Measurements from ENCODE around the gene CHST11.

The CHST11 gene

DNA sequence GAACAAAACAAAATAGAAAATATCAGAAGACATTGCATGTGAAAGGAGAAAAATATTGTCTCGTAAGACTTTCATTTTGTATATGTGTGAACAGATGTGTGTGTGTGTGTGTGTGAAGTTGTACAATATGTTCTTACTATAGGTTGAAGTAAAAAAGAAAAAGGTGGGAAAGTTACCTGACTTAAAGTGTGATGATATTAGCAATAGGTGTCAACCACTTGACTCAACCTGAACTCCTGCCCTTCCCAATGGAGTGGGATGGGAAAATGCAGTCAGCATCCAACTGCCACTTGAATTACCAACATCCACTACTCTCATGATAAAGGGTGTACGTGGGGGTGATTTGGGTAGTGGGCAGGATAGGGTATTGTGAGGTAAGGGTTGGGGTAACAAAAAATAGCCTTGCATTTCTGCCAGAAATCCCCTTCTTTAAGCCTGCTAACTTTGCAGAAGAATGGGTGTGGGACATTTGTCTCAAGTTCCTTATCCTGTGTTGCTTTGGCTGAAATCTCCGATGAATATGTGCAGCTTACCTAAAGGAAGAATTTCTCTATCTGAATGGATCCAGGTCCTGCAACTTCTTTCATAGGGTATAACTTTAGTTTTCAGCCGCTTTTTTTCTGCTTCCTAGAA is 181.6 kb downstream of the CHST11 start:
- no peak for DNase-seq

DNA sequence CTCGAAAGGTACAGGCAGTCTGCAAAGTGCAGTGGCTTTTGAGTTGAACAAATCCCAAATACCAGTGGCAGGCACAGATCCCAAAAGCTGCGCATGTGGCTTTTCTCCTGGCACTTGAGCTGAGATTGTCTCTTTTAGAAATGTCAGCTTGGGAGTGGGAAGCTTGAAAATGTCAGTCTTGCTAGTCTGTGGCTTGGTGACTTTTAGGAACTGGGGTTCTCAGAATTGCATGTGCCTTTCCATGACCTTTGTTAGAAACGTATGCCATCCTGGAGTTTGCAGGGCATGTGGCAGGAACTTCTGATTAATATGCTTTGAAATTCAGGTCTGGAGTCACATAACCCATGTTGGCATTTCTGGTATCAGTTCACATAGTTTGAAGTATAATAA is 182.1 kb downstream of the CHST11 start:
- DNase-seq, result no peak

DNA sequence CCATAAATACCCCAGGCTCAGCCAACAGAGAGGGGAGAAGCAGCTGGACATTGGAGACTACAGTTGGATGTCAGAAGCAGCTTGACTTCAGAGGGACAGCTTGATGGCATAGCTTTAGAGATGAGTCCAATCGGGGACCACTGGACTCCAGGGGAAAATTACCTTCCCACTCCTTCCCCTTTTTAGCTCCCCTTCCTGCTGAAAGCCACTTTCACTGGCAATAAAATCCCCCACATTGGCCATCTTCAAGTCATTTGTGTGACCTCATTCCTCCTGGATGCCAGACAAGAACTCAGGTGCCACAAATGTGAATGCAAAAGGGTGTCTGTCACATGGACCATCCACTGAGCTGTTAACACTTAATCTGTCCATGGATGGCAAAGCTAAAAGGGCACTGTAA is 184.2 kb downstream of the CHST11 start:
- no peak for DNase-seq

DNA sequence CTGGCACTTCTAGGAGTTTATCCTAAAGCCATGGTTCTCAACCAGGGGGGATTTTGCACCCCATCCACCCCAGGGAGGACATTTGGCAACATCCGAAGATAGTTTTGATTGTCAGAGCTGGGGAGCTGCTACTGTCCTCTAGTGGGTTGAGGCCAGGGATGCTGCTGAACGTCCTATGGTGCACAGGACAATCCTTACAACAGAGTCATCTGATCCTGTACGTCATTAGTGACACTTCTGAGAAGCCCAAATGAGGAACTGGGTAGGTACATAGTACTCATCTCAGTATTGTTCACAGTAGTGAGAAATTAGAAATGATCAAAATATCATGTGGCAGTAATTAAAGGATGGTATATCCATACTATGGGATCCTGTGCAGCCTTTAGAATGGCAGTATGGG is 185.1 kb downstream of the CHST11 start:
- no peak for DNase-seq

DNA sequence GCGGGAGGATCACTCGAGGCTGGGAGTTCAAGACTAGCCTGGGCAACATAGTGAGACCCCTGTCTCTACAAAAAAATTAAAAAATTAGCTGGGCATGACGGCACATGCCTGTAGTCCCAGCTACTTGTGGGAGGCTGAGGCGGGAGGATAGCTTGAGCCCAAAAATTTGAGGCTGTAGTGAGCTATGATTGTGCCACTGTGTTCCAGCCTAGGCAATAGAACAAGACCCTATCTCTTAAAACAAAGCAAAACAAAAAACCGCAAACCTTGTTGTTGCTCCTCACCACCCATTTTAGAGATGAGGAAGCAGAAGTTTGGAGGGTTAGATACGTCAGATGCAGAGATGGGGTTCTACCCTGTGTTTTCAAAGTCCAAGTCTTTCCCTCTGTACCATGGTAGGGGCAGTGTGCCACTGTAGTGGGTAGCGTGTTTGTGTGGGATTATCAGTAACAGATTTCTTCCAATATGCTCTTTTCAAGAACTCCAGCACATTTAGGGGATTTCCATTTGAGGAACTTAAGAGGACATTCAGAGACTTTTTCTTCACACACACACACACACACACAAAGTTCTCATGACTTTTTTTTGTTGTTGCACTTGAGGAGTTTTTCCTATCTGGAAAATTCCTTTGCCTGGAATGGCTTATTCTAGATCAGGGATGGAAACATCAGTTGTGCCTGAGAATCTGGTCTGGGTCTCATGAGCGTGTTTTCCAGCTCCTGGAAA is 186.5 kb downstream of the CHST11 start:
- no peak for DNase-seq

DNA sequence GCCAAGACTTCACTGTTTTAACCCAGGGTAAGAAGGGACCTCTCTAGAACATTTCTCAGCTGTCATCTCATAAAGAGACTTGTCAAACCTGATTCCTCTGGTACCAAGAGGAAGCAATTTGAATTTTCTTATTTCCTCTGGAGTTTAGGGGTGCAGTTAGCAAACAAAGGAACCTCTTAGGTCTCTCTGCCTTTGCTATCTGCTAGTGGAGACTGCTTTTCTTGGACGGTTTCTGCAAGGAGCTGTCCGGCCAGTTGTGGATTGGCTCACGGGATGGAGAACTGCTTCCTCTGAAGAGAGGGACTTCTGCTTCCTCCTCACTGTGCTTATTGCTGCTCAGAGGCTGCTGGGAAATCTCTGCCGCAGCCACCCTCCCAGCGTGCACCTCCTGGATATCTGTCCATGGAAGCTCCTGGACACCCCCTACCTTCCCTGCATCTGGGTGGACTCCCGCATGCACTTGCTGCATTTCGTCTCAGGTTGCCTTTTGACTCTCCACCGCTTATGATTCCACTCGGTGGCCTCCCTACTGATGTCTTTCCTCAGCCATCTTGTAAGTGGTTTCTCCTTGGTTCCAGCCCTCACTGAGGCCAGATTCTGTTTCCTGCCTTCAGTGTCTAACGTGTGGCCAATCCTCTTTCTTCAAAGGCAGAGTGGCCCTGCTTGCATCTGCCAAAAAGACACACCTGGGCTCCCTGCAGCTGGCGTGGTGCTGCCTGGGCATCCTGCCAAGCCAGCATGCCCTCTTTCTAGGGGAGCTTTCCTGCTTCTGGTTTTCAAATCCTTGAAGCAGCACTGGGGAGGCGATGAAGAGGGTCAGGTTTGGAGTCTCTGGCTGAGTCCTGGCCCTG is 187.3 kb downstream of the CHST11 start:
- DNase-seq, result peak; percentile 92

DNA sequence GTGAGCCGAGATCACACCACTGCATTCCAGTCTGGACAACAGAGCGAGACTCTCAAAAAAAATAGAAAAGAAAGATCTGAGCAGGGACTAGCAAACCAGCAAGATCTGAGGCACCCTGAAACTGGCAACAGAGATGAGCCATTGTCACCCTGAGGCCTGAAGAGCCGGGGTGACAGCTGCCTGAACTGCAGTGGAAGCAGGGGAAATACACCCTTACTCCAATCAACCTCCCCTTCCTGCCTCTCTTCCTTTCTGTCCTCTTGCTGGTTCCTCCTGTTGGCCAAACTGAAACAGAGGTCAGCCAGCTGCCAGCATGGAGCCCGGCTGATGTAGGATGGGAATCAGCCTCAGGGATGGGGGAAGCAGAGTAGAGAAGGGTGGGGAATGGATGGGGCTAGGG is 192.0 kb downstream of the CHST11 start:
- DNase-seq, result no peak

DNA sequence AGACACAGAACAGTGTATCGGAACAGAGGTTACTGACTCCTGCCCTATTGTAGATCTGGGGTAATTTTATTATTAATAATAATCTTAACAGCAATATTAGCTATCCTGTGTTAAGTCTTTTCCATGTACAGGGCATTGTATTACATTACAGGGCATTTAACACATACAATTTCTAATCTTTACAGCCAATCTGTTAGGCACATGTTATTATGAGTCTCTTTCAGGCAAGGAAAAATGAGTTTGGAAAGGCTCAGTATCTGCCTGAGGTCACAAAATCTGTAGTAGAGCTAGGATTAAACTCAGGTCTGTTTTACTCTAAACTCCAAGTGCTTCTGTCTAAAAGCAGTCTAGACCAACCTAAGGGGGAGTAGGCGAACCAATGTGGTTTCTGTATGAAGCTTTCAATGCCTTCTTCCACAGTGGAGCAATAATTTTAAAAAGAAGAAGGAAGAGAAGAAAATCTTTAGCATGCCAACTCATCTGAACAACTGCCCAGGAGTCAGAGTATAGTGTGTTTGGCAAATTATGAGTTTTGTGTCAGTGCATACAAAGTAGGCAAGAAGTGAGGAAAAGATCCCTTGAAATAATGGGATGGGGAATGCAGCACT is 192.6 kb downstream of the CHST11 start:
- DNase-seq, result no peak

DNA sequence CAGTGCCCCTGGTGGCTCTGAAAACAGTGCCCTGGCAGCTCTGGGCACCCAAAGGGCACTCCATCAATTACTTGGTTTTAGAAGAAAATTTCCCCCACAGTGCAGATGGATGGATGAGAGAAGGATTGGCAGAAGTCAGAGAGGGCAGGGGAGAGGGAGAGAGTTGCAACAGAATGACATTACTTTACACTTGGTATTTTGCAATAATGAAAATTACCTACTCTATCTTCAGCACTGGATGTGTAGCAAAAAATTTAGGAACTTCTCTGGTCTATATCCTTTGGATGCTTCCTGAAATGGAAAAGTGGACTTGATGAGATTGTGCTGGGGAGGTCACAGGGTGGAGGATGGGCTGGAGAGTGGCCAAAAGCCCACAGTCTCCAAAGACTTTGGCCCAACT is 193.2 kb downstream of the CHST11 start:
- DNase-seq, result no peak

DNA sequence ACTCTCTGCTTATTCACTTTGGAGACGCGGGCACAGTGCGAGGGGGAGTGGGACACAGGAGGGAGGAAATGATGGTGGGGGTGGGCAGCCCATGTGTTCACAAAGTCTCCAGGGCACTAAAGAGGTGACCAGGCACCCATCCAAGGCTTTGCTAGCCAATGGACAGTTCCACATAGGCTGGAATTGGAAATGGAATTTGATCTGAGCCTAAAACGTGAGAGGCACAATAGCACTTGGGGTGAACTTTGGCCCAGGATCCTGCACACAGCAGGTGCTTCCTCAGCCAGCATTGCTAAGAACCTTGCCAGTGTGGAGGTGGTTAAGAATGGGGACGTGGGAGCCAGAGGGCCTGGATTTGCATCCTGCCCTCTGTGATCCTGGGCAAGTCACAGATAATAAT is 193.8 kb downstream of the CHST11 start:
- DNase-seq, result no peak

DNA sequence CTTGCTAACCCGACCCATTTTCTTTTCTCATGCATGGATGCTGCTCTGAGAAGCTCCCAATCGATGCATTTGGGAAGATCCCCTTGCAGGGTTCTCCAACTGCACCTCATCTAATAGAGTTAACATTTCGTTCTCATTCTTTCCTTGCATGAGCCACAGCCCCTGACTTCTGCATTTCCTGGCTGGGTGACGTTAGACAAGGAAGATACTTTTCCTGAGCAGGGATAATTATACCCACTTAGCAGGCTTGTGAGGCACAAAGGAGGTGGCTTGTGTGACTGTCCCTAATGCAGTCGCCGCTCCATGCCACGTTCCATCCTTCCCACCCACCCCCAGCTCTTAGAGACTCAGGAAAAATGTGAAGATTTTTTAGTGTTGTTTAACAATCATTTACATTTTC is 195.1 kb downstream of the CHST11 start:
- DNase-seq, result peak; percentile 71

DNA sequence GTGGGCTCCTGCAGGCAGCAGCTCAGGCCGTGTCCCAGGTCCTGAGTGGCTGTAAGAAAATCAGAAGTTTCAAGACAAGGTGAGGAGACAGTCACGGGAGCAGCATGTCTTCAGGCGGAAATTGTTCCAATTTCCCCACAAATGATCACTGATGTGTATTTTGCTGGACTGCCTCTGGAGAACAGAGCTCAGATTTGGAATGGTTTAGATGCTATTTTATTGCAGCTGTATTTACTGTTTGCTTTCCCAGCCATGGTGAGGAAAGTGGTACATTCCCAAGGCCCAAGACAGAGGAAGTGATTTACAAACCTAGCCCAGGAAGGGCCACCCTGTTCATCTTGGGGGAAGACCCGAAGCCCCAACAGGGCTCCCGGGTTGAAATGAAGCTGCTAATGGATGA is 195.6 kb downstream of the CHST11 start:
- DNase-seq, result no peak

DNA sequence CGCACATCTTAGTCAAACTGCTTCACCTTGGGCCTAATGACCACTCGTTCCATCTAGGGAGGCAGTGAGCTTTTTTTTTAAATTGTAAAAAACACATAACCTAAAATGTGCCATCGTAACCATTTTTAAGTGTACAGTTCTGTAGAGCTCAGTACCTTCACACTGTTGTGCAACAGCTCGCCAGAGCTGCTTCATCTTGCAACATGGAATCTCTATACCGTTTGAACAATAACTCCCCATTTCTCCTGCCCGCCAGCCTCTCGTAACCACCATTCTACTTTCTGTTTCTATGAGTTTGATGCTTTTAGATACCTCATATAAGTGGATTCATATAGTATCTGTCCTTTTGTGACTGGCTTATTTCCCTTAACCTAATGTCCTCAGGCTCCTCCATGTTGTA is 196.2 kb downstream of the CHST11 start:
- DNase-seq, result no peak

DNA sequence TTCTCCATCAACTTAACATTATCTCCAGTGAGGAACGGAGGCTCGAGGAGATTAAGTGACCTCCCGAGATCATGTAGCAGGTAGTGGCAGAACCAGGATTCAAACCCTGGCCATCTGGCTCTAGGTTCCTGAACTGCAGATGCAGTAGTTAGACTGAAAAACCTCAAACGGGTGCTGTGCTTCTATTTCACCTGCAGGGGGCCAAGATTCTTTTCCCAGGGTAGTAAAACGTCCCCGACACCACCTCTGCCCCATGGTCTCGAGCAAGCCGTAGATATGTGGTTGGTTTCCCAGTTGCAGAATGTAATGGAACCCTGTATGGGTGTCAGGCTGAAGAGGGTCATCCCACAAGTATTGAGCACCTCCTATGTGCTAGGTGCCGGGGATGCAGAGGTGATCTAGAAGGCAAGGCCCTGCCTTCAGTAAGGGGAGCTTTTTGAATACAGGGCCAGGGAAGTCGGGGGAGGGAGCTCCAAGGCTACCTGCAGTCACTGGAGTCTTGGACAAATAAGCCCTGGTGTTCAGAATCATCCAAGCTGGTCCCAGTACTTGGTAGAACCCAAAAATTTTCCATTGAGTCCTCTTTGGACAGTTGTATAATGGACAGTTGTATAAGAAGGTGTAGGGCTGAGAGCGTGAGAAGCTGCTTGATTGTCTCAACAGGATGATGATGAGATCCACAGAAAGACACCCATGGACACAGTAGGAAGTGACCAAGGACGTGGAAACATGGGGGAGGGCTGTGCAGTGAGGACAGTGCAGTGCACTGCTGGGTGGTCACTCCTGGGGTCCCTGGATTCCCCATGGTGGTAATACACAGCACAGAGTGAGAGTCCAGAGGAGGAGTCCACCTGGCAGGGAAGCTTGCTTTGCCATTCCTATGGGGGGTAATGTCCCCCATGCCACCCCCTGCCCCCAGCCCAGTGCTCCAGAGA is 197.2 kb downstream of the CHST11 start:
- no peak for DNase-seq

DNA sequence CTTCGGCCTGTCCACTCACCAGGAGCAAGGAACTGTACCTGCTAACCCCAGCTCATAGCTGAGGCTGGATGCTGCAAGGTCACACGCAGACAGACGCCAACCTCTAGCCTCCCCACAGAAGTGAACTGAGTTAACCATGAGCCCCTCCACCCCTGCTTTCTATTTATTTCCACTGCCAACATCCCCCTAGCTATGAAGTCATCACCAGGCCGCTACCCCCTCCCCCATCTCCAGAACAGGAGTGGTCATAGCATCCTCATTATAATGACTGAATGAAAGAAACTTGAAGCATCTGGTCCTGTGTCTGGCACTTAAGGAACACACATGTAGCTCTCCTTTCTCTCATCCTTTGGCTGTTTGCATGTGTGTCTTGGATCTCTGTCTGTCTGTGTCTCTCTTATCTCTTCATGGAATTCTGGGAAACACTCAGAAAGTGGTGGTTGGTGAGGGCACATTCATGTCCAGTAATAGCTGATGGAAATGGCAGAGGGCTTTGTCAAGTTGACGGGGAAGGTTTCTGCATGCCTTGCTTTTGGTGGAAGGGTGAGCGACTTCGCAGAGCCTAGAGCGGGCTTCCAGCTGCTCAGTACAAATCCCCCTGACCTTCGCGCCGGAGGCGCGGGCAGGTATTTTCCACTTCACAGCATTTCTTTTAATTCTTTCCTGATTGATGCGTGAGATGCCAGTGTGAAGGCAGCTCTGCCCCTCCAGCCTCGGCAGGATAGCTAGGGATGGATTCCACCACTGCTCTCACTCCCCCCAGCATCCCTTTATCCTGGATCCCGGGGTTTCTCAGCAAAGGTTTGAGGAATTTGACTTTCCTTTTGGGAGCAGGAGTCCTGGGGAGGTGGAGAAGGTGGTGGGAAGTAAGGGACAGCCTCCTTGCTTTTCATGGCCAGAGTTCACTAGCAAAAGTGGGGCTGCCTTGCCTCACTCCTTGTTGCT is 198.2 kb downstream of the CHST11 start:
- no peak for DNase-seq

DNA sequence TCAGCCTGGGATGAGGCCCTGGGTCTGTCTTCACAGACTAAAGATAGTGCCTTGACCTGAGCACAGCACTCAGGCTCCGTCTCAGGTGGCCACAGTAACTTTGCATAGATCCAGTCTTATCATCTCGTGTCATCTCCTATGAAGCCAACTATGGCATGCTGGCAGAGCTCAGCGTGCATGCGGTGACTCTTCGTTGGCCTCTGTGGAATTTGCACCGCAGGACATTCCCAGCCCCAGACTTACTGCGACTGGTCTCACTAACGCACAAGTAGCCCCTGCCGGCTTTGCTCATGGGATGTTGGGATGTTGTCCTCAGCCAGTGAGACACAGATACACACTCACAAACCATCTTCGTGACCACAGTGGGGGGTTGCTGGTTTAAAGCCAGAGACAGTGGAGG is 199.6 kb downstream of the CHST11 start:
- DNase-seq, result no peak

DNA sequence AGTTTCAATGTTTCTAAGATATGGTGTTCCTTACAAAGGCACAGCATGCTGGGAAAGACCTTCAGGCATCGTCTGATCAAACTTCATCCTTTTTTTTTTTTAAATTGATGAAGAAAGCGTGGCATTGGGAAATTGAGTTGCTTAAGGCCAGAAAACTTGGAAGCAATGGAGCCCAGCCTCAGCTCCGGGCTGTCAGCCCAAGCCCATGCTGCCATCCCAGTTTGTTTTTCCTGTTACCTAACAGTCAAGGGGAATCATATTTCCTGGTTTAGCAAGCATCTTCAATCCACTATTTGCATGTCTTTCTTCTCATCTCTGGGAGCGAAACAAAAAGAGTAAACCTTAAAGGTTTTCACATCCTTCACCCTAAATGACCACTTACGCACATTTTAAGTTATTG is 200.2 kb downstream of the CHST11 start:
- no peak for DNase-seq

DNA sequence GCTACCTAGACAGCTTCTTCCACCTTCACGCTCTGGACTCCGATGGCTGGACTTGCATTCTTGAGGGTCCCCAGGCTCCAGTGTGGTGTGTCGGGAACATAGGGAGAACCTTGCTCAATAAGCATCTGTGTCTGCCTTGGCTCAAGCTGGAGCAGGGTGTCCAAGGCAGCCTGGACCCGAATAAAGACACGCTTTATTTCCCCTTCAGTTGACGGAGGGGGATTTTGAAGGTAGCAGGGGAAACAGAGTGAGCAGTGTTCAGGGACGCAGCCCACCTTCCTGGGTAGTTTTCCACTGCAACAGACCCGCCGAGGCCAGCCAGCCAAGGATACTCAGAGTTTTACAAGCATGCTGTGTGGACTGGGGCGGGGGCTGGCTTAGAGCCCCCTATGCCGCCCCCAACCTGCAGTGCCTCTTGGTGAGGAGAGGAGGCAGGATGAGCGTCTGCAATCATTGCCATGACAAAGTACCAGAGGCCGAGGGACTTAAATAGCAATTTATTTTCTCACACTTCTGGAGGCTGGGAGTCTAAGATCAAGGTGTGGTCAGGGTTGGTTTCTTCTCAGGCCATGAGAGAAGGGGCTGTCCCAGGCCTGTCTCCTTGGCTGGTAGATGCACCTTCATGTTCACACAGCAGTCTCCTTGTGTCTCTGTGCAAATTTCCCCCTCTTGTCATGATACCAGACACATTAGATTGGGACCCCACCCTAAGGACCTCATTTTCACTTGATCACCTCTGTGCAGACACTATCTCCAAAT is 201.2 kb downstream of the CHST11 start:
- DNase-seq, result no peak

DNA sequence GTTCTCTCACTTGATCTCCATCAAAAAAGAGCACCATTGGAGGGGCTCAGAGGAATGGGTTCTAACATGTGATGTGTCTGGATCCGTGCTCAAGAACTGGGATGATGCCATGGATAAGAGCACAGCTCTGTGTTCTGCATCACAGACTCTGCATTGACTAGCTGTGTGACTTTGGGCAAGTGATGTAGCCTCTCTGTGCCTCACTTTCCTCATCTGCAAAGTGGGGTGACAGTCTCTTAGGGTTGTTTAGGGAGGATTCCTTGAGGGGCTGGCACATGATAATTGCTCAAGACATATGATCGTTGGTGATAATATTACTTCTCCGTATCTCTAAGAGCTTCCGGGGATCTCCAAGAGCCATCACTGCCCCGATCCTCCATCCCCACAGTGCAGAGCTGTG is 202.3 kb downstream of the CHST11 start:
- DNase-seq, result no peak

DNA sequence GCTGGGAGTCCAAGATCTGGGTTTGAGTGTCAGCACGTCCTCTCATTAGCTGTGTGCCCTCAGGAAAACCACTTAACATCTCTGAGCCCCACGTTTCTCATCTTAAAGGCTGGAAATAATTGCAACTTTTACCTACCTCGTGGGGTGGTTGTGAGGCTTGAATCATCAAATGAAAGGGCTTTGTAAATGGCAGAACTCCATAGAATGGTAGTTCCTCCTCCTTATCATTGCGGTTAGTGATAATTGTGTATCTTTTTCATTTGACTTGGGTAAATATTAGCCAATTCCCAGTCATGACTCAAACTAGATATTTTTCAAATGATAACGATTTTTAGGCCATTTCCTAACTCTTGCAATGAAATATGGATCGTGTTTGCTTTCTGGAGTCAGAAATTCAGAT is 205.5 kb downstream of the CHST11 start:
- no peak for DNase-seq

DNA sequence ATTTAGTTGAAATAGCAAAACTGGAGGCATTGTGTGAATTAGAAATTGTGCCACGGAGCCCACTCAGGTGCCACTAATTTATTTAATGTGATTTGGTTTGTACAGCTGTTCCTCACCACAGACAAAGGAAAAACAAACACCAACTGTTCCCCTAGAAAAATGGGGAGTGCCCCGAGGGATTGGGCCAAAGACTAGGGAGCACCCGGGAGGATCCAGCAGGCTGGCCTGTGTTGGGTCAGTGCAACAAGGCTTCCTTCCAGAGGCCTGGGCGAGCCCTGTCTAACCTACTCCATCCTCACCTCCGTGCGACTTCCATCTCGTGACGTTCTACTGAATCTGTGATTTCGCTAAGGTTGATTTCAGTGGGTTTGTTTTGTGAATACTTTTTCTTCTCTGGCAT is 206.2 kb downstream of the CHST11 start:
- DNase-seq, result no peak

All from COR-L47 (cell line).